Cerebellar nuclear complex (tissue), 1 donor: ENCODE data around the gene ESR1.

Experiments used
- DNase-seq, 2 experiments: peaks; one replicate each; lab custom pipeline; 2025; lab: John Stamatoyannopoulos, UW

Gene ESR1

GRCh38 chr6:152094276-152094675 is 286.8 kb downstream of the ESR1 start:
- no peak for DNase-seq

GRCh38 chr6:152094992-152095592 is 287.6 kb downstream of the ESR1 start:
- no peak for DNase-seq

GRCh38 chr6:152096863-152097496 is 289.5 kb downstream of the ESR1 start:
- no peak for DNase-seq

- no peak for DNase-seq
These were observed 291.2 kb downstream of the ESR1 start for GRCh38 chr6:152098683-152099082.

- DNase-seq = no peak
These were observed 292.1 kb downstream of the ESR1 start for GRCh38 chr6:152099446-152100182.

- no peak for DNase-seq
These were observed 292.7 kb downstream of the ESR1 start for GRCh38 chr6:152100183-152100618.

- no peak for DNase-seq
These were observed 300.5 kb downstream of the ESR1 start for GRCh38 chr6:152107973-152108372.

GRCh38 chr6:152110886-152111820 is 303.7 kb downstream of the ESR1 start:
- no peak for DNase-seq

GRCh38 chr6:152112491-152113261 is 305.2 kb downstream of the ESR1 start:
- no peak for DNase-seq

- no peak for DNase-seq
These were observed 310.0 kb downstream of the ESR1 start for GRCh38 chr6:152117156-152118133.

GRCh38 chr6:152118224-152118623 is 310.7 kb downstream of the ESR1 start:
- no peak for DNase-seq

- DNase-seq = no peak
These were observed 311.2 kb downstream of the ESR1 start for GRCh38 chr6:152118678-152119077.

GRCh38 chr6:152119831-152120230 is 312.3 kb downstream of the ESR1 start:
- DNase-seq = no peak

GRCh38 chr6:152121910-152122309 is 314.4 kb downstream of the ESR1 start:
- DNase-seq = no peak

GRCh38 chr6:152122434-152122833 is 315.0 kb downstream of the ESR1 start:
- no peak for DNase-seq

- no peak for DNase-seq
These were observed 315.6 kb downstream of the ESR1 start for GRCh38 chr6:152123076-152123475.

GRCh38 chr6:152124429-152125074 is 317.1 kb downstream of the ESR1 start:
- DNase-seq = no peak

- no peak for DNase-seq
These were observed 320.1 kb downstream of the ESR1 start for GRCh38 chr6:152127432-152128165.

- DNase-seq = no peak
These were observed 322.2 kb downstream of the ESR1 start for GRCh38 chr6:152129691-152130151.
